ENCODE measurements around the gene ANKRD33B. TPM values are rescaled to one million over a fixed set of nuclear protein-coding genes. Genes with fewer than 3 reads are reported as not detected.

The ANKRD33B gene
- total and polyA plus RNA-seq, 10 donors, result 2.0 to 37.8 (median 24.6) TPM

DNA sequence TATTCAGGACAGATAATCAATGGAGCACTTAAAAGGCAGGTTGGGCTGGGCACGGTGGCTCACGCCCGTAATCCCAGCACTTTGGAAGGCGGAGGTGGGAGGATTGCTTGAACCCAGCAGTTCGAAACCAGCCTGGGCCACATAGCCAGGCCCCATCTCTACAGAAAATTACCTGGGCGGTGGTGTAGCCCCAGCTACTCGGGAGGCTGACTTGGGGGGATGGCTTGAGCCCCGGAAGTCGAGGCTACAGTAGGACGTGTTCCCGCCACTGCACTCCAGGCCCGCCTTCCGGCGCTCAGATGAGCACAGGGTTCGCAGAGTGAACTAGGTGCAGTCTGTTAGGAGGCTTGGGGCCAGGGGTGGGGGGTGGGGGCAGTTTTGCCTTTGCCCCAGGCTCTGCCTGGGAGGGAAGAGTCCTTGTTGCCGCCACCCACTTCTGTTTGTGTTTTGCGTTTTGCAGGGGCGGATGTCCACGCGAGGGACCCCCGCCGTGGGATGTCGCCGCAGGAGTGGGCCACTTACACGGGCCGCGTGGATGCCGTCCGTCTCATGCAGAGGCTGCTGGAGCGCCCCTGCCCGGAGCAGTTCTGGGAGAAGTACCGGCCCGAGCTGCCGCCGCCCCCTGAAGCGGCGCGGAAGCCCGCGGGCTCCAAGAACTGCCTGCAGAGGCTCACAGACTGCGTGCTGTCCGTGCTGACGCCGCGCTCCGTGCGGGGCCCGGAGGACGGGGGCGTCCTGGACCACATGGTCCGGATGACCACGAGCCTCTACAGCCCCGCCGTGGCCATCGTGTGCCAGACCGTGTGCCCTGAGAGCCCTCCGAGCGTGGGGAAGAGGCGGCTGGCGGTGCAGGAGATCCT, 85.2 kb downstream of the ANKRD33B start:
- peak; percentile 67 for DNase-seq
- no peak overlapping the region for H3K27ac ChIP-seq
- peaks cover 0 to 17% (median 7%) of the 10 kb centered on the region in 6 donors for H3K4me1 ChIP-seq
- H3K36me3 ChIP-seq, result peaks cover 0 to 54% (median 17%) of the 10 kb centered on the region in 6 donors
- WGBS, 5 donors, result 88 to 98% (median 90%) methylated on average over 28 to 60 of the region's 60 CpGs
- TF ChIP-seq, protein P1, sequence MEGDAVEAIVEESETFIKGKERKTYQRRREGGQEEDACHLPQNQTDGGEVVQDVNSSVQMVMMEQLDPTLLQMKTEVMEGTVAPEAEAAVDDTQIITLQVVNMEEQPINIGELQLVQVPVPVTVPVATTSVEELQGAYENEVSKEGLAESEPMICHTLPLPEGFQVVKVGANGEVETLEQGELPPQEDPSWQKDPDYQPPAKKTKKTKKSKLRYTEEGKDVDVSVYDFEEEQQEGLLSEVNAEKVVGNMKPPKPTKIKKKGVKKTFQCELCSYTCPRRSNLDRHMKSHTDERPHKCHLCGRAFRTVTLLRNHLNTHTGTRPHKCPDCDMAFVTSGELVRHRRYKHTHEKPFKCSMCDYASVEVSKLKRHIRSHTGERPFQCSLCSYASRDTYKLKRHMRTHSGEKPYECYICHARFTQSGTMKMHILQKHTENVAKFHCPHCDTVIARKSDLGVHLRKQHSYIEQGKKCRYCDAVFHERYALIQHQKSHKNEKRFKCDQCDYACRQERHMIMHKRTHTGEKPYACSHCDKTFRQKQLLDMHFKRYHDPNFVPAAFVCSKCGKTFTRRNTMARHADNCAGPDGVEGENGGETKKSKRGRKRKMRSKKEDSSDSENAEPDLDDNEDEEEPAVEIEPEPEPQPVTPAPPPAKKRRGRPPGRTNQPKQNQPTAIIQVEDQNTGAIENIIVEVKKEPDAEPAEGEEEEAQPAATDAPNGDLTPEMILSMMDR (IDR thresholded peaks at IDR 0.05 in 8 of 11, conservative IDR thresholded peaks at IDR 0.05 in 3 of 11), result no peak
- TF ChIP-seq POLR2AphosphoS5 (IDR thresholded peaks at IDR 0.05), result no peak
- no peak for TF ChIP-seq POLR2A (IDR thresholded peaks at IDR 0.05)
- H3K9me3 ChIP-seq, result no peaks in the 10 kb centered on the region
- H3K4me3 ChIP-seq, result no peak overlapping the region
- no peaks in the 10 kb centered on the region for H3K27me3 ChIP-seq (replicated peaks in 1 of 7)
- intact Hi-C loops (cut with DNase I; ENCODE audit: low total_unique reads), result no loop called here

DNA sequence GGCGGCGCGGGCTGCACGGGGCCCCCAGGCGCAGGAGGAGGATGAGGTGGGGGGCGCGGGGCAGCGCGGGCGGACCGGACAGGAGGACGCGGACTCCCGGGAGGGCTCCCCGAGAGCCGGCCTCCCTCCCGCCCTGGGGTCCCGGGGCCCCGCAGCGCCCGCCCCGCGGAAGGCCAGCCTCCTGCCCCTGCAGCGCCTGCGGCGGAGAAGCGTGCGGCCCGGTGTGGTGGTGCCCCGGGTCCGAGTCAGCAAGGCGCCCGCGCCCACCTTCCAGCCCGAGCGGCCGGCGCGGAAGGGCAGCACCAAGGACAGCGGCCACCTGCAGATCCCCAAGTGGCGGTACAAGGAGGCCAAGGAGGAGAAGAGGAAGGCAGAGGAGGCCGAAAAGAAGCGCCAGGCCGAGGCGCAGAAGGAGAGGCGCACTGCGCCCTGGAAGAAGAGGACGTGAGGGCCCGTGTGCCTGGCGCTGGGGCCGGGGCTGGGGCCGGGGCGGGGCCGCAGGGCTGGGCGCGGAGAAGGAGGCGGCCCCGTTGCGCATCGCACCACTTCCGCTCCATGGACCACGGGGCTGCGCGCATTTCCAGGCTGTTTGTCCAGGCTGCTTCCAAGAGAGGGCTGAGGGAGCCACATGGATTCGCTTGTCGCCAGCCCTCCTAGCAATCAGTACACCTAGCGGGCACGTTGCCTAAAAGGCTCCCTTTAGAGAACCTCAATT, 86.0 kb downstream of the ANKRD33B start:
- Histone ChIP-seq H3K27ac (no peak overlapping the region), H3K4me1 (peaks cover 0 to 9% (median 4%) of the 10 kb centered on the region in 6 donors), H3K9me3 (no peaks in the 10 kb centered on the region), H3K27me3 (replicated peaks in 1 of 7) (no peaks in the 10 kb centered on the region), H3K4me3 (no peak overlapping the region), H3K36me3 (peaks cover 0 to 62% (median 19%) of the 10 kb centered on the region in 6 donors)
- peak; percentile 32 for DNase-seq
- TF ChIP-seq POLR2A (IDR thresholded peaks at IDR 0.05), result no peak
- TF ChIP-seq POLR2AphosphoS5 (IDR thresholded peaks at IDR 0.05), result no peak
- TF ChIP-seq, protein P1 (IDR thresholded peaks at IDR 0.05 in 8 of 11, conservative IDR thresholded peaks at IDR 0.05 in 3 of 11), result no peak
- intact Hi-C loops (cut with DNase I; ENCODE audit: low total_unique reads), result no loop called here
- WGBS, 5 donors, result 77 to 91% (median 85%) methylated on average over 57 to 68 of the region's 68 CpGs

DNA sequence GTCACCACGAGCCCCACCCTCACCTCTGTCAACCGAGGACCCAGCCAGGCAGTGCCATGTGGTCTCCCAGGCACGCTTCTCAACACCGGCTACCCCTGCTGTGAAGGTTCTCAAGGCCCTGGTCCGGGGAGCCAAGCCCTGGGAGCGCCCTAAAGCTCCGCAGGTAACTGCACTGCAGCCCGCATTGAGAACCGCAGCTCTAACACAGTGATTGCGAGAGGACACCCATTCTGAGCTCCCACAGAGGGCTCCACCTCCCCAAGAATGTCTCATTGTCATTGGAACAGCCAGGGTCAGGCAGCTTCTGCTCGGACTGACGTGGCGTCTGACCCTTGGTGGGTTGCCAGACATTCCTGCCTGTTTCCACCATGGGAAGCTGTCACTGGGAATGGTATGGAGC, 88.3 kb downstream of the ANKRD33B start:
- Histone ChIP-seq H3K9me3 (no peaks in the 10 kb centered on the region), H3K27me3 (replicated peaks in 1 of 7) (no peaks in the 10 kb centered on the region), H3K36me3 (peaks cover 0 to 81% (median 22%) of the 10 kb centered on the region in 6 donors), H3K27ac (no peak overlapping the region), H3K4me3 (no peak overlapping the region), H3K4me1 (no peaks in the 10 kb centered on the region)
- peak; percentile 44 for DNase-seq
- TF ChIP-seq POLR2AphosphoS5 (IDR thresholded peaks at IDR 0.05) (no peak), POLR2A (IDR thresholded peaks at IDR 0.05) (no peak)
- TF ChIP-seq, protein P1 (IDR thresholded peaks at IDR 0.05 in 8 of 11, conservative IDR thresholded peaks at IDR 0.05 in 3 of 11), result no peak
- 90 to 93% (median 91%) methylated on average over 10 to 13 of the region's 13 CpGs for WGBS, 5 donors
- intact Hi-C loops (cut with DNase I; ENCODE audit: low total_unique reads), result no loop called here

DNA sequence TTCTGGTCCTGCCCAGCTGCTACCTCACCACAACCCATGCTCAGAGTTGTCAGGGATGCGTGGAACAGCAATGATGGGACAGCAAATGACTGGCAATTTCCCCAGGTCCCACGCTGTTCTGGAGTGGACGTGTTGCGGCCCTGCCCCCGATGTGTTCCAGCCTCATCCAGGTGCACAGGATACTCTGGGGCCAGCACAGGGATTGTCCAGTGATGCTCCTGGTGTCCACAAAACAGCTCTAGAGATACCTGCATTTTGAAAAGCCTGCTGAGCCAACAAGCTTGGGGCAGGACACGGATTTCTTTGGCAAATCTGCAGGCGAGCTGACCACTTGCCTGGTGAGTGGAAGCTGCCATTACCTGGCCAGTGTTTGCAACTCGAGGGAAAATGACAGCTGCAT, 88.7 kb downstream of the ANKRD33B start:
- TF ChIP-seq, protein P1 (IDR thresholded peaks at IDR 0.05 in 8 of 11, conservative IDR thresholded peaks at IDR 0.05 in 3 of 11), result no peak
- TF ChIP-seq POLR2AphosphoS5 (IDR thresholded peaks at IDR 0.05) (no peak), POLR2A (IDR thresholded peaks at IDR 0.05) (no peak)
- intact Hi-C loops (cut with DNase I; ENCODE audit: low total_unique reads), result no loop called here
- H3K27me3 ChIP-seq (replicated peaks in 1 of 7), result no peaks in the 10 kb centered on the region
- H3K9me3 ChIP-seq, result no peaks in the 10 kb centered on the region
- peaks cover 0 to 81% (median 22%) of the 10 kb centered on the region in 6 donors for H3K36me3 ChIP-seq
- 91 to 94% (median 94%) methylated on average over 6 to 8 of the region's 8 CpGs for WGBS, 5 donors
- H3K4me1 ChIP-seq, result no peaks in the 10 kb centered on the region
- H3K4me3 ChIP-seq, result no peak overlapping the region
- H3K27ac ChIP-seq, result no peak overlapping the region
- DNase-seq, result peak; percentile 31
